ENCODE data around the gene TMTC1. TPM values are rescaled to one million over a fixed set of nuclear protein-coding genes. Genes with fewer than 3 reads are reported as not detected.

TMTC1 gene
- total RNA-seq, 1 experiment from 2014 or later: 0.38 TPM

DNA sequence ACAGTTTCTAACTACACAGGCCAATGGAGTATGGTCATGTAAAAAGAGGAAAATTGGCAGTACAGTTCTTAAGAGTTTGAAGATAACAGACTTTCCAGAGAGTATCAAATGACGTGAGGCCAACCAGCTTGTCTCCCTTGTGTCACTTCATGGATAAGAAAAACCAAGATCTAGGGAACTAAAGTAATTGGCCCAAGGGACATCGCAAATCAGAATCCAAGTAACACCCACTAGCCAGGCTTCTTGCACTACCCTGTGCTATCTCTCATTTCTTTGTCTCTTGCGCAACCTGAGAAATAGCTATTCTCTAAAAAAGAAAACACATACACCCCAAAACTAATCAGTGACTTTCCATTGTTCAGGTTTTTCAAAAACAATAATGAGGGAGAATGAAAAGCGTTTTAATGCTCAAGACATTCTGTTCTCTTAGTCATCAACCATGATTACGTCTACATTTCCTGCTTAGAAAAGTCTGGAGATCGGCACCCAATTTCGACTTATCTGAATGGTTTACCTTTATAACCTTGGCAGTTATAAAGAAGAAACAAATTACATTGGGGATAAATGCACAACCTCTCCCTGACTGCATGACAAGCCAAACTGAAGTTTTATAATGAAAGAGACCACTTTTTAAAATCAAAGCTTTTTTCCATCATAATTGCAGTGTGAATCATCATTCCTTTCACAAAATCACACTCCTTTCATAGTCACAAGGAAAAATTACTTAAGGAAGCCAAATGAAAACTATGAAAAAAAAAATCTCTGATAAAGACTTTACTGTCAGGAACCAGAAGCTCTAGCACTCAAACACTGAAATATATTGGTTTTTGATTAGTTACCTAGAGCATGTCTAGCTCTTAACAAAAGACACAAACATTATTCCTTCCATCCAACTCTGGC, 42.1 kb downstream of the TMTC1 start:
- no peak for DNase-seq (ENCODE audit: low spot score)

- no peak for DNase-seq (ENCODE audit: low spot score)
Measured at GRCh38 chr12:29739279-29739991, 44.3 kb downstream of the TMTC1 start.

GRCh38 chr12:29738365-29738764, 45.4 kb downstream of the TMTC1 start:
- no peak for DNase-seq (ENCODE audit: low spot score)

DNA sequence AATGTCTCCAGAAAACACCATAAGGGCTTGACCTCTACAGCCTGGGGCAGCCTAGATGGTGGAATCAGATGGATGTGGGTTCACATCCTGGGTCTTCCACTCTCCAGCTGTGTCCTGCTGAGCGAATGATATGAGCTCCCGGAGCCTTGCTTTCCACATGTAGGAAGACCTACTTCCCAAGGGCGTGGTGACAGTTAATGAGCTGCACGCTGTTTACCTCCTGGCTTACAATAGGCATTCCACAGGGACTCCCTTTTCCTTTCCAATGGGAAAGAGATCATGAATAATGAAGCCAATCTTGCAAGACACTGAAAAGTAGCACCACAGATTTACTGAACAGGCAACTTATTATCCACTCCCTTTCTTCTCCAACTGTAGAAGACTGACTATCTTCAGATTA, 46.1 kb downstream of the TMTC1 start:
- no peak for DNase-seq (ENCODE audit: low spot score)

- no peak for DNase-seq (ENCODE audit: low spot score)
Measured at GRCh38 chr12:29735604-29736003, 48.1 kb downstream of the TMTC1 start.

DNA sequence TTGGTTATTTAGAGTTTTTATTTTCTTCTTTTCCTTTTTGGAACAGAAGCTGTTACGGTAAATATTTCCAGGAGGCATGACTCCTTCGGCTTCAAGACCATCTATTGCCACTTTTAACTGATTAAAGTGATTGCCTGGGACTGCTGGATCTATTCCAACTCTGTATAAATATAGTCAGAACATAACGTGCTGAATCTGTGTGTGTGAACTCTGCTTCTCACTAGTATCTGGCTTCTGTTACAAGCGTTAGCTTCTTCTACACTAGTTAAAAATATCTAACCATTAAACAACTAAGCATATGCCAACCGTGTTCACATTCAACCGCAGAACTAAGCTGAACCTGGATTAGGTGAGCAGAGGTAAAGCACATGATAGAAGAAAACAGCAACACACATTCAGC, 49.0 kb downstream of the TMTC1 start:
- no peak for DNase-seq (ENCODE audit: low spot score)

GRCh38 chr12:29734305-29734704, 49.4 kb downstream of the TMTC1 start:
- DNase-seq (ENCODE audit: low spot score): no peak

DNA sequence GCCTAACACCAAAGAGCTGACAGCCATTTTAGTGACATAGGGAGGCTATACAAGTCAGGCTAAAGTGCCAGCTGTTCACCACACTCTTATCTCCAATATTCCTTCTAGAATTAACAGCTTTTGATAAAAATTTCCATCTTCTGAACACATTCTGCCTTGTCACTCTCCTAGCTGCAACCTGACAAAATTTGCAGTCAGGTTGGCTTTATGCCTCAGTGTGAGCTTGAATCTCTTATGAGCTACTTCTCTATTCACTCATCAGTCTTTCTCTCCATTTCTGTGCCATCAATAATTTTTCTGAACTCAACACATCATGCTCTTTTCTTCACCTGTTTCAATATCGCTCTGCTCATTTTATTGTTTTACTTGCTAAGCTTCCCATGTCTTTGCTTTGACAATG, 50.2 kb downstream of the TMTC1 start:
- DNase-seq (ENCODE audit: low spot score): no peak

- DNase-seq (ENCODE audit: low spot score): no peak
Measured at GRCh38 chr12:29733060-29733459, 50.7 kb downstream of the TMTC1 start.

GRCh38 chr12:29732593-29732992, 51.1 kb downstream of the TMTC1 start:
- no peak for DNase-seq (ENCODE audit: low spot score)

GRCh38 chr12:29732191-29732590, 51.6 kb downstream of the TMTC1 start:
- no peak for DNase-seq (ENCODE audit: low spot score)

- DNase-seq (ENCODE audit: low spot score): no peak
Measured at GRCh38 chr12:29731591-29731990, 52.2 kb downstream of the TMTC1 start.

DNA sequence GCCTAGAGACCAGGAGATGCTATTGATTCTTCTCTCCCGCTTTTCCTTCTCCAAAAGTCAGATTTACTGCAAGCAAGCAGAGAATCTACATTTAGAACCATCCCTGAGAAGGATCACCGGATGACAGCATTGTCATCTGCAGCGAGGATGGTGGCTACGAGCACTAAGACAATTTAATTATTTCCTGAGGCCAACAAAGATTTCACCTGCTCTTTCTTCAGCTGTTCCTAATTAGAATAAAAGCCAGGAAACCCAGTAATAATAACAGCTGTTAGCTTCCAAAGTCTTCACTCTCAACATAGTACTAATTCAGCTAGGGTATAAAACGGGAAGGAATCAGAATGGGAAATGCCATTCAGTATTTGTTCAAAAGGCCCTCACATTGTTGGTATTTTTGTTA, 53.3 kb downstream of the TMTC1 start:
- DNase-seq (ENCODE audit: low spot score): no peak

DNA sequence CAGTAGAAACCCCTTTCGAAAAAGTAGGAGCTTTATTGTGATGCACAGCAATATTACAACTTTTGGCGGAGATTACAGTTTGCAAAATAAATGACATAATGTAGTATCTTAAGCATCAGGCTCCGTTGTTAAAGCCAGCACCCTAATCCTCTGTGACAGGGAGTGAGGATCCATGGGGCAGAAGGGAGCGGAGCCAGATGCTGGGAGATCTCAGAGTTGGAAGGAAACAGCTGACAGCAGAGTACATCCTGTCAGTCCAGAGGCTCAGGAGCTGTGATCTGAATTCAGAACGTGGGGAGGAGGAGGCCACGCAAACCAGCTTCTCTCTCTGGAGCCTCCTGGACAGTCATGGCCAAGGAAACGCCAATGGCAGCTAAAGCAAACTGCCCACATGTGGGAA, 55.7 kb downstream of the TMTC1 start:
- no peak for DNase-seq (ENCODE audit: low spot score)

- no peak for DNase-seq (ENCODE audit: low spot score)
Measured at GRCh38 chr12:29726741-29727348, 56.9 kb downstream of the TMTC1 start.

DNA sequence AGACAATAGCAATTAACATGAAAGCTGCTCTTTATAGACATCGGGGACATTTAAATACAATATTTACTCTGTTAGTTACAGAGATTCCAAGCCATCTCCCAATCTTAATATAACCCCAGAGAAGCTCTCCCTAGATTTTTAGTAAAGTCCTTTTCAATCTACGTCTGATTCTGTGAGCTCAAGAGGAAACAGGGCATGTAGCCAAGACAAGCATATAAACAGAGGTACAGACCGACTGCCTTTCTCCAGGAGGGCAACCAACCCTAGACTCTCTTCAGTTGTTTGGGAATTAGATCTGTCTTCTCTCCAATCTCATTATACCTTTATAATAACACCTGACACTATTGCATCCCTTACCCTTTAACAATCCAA, 57.4 kb downstream of the TMTC1 start:
- DNase-seq (ENCODE audit: low spot score): no peak

- DNase-seq (ENCODE audit: low spot score): no peak
Measured at GRCh38 chr12:29725587-29726320, 58.0 kb downstream of the TMTC1 start.

DNA sequence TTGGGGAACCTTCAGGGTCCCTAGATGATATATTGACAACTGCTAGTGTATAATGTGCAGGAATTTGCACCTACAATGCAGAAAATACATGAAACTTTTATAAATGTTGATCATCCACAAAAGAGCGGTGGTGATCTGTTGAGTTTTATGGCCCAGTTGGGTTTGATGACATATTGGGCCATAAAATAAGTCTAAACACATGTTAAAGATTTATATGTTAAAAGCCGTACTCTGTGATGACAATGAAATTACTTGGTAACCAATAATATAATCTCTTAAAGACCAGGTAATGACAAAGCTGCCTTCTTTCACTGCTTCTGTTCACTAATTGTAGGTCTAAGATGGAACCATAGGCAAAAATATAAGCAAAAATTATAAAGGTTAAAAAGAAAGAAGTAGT, 61.6 kb downstream of the TMTC1 start:
- no peak for DNase-seq (ENCODE audit: low spot score)

GRCh38 chr12:29719381-29719780, 64.4 kb downstream of the TMTC1 start:
- no peak for DNase-seq (ENCODE audit: low spot score)

DNA sequence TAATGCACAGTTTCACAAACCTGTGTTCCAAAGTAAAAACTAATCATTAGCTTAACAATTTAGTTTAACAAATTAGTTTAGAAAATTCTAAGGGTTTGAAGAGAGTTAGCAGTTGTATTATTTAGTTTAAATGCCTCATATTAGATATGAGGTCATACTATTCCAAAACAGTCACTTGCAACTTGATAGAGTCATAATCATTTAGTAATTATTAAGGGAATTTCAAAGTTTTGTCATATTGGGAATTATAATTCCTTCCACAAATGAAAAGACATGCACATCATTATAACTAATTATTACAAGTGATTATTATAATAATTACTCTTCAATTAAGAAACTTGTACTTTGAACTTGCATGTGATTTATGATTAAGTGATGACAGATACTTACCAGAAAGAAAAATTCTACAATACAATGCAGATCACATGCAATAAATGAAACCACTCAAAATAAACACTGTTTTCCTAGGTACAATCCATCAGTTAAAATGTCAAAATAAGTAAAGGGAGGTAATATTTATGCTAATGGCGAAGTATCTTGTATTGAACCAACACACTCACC, 66.1 kb downstream of the TMTC1 start:
- no peak for DNase-seq (ENCODE audit: low spot score)

DNA sequence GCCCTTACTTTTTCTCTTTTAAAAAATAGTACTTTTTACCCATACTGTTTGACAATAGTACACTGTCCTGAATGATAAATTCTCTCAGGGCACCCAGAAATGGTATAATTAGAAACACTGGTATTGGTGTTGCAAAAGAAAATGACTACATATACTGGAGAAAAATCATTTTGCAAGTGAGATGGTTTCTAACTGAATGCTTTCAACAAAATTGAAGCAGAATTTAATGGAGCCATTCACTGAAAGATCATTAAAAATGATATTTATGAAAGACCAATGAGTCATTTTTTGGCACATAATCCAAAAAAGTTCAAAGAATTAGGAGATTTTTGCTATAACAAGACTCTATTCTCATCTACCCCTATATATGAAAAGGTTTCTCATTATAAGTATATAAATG, 68.8 kb downstream of the TMTC1 start:
- no peak for DNase-seq (ENCODE audit: low spot score)

DNA sequence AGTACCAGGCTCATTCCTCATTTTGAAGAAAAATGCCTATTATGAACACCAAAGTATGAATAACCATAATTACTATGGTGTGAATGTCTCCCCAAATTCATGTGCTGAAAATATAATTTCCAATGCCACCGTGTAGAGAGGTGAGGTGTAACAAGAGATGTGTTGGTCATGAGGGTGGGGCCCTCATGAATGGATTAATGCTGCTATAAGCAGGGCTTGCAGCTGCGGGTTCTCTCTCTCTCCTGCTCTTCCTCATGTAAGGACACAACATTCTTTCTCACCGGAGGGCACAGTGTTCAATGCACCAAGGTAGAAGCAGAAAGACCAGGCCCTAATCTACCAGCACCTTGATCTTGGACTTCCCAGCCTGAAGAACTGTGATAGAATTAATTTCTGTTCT, 70.0 kb downstream of the TMTC1 start:
- no peak for DNase-seq (ENCODE audit: low spot score)
